Fibroblast of the conjunctiva (primary cell): ENCODE data around the gene ZNF830.
"Not testable (repeated sequence)": the region's sequence is repeated elsewhere in the genome, so short reads cannot be mapped to it uniquely, and the experiment has no call there.

Source experiments
- DNase-seq: peaks from one replicate; pipeline ENCODE4 v3.0.0-alpha.2; 2010; ENCODE audit warnings: low read depth

Gene ZNF830, protein sequence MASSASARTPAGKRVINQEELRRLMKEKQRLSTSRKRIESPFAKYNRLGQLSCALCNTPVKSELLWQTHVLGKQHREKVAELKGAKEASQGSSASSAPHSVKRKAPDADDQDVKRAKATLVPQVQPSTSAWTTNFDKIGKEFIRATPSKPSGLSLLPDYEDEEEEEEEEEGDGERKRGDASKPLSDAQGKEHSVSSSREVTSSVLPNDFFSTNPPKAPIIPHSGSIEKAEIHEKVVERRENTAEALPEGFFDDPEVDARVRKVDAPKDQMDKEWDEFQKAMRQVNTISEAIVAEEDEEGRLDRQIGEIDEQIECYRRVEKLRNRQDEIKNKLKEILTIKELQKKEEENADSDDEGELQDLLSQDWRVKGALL

GRCh38 chr17:34961093-34961911 is at the start of gene ZNF830, which contains the start of gene CCT6B:
TSS of gene ZNF830 (plus strand) at chr17:34961540. CDS start at chr17:34961567, 27 bp downstream.
TSS of gene CCT6B (minus strand) at chr17:34961460. CDS start at chr17:34961393, 67 bp downstream.
- DNase-seq = peak; percentile 91

- no peak for DNase-seq
Measured at GRCh38 chr17:34913001-34913400, 48.3 kb upstream of the ZNF830 start.

GRCh38 chr17:34916120-34916519 is 45.2 kb upstream of the ZNF830 start:
- no peak for DNase-seq

DNA sequence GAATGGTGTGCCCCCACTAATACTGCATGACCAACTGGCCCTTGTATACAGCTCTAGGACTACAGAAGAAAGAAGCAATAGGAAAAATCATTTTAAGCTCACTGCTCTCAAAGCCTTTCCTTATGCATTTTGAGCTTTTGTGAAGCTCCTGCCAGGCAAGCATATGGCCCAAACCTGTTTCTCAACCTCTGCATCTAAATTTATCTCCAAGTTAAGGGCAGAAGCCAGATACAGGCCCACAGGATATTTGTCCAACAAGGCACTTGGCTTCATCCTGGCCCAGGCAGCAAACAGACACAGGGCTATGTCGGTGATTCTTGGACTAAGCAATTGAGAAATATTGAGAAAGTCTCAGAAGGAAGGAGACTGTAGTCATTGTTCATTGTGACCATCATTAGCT is 44.0 kb upstream of the ZNF830 start:
- DNase-seq = no peak

- no peak for DNase-seq
Measured at GRCh38 chr17:34920676-34921075, 40.7 kb upstream of the ZNF830 start.

- DNase-seq = no peak
Measured at GRCh38 chr17:34926661-34927060, 34.7 kb upstream of the ZNF830 start.

DNA sequence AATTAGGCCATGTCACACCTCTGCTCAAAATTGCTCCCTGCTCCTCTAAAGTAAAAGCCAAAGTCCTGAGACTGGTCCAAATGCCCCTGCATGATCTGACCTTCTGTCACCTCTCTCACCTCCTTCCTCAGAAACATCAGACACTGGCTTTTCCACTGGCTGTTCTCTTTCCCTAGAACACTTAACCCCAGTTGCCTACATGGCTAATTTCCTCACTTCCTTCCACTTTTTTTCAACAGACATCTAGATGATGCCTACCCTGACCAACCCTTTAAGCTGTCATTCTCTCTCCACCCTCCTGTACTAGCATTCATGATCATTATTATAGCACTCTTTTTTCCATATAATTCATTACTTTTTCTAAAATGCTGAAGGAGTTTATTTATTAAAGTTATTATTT is 31.1 kb upstream of the ZNF830 start:
- no peak for DNase-seq

DNA sequence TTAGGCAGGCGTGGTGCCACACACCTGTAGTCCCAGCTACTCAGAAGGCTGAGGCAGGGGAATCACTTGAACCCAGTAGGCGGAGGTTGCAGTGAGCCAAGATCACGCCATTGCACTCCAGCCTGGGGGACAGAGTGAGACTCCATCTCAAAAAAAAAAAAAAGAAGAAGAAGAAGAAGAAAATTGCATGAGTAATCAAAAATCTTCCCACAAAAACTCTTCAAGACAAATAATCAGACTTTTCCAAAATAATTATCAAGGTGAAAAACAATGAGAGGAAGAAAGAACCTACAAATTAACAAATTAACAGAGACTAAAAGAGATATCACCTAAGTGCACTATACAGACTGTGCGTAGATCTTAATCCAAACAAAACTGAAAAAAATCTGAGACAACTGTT is 10.6 kb upstream of the ZNF830 start:
- not testable (repeated sequence) for DNase-seq

GRCh38 chr17:34958438-34958837 is 2.9 kb upstream of the ZNF830 start:
- DNase-seq = no peak

DNA sequence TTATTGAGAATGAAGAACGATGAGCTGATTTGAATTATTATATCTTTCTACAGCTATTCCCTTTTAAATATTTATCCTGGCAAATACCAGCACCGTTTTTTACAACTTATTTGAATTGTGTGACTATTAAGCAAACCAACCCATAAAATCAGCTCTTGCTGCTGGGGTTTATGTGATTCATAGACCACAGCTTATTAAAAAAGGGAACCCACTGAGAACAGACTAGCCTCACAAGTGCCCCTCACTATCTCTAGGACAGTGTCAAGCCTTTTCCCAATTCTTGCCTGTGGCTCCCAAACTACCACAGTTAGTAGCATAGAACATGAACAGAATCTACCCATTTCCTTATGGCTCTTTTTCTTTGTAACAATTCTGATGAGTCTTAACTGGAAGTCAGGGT is 12.8 kb downstream of the ZNF830 start:
- no peak for DNase-seq

DNA sequence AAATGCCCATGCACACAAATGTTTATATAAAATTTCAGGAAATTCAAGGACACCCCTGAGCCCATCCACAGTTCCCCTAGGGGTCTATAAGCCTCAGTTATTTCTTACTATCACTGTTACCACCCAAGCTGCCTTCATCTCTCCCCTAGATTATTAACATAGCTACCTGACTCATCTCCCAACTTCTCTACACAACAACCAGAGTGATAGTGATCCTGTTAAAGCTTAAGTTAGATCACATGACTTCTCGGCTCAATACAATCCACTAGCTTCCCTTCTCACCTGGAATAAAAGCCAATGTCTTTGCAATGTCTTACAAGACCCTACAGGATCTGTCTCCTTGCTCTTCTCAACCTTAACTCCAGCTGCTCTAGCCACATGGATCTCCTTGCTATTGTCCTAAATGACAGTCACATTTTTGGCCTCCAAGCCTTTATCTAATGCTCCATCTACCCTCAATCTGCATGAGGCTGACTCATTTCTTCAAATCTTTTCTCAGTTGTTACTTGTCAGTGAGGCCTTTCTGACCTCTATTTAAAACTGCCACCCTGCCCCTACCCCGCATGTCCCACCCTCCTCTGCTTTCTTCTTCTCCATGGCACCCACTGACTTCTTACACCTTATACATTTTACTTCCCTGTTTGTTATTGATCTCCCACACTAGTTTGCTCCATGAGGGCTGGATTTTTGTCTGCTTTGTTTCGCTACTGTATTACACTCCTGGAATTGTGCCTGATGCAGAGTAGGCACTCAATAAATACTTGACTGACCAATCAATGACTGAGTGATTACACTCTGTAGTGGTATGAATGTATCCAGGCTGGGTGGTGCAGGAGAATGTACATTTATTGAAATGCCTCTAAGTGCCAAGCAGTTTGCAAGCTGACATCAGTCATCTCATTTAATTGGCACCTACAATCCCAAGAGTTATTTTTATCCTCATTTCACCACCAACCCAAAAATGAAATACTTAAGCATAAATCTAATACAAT is 13.8 kb downstream of the ZNF830 start:
- DNase-seq = no peak

DNA sequence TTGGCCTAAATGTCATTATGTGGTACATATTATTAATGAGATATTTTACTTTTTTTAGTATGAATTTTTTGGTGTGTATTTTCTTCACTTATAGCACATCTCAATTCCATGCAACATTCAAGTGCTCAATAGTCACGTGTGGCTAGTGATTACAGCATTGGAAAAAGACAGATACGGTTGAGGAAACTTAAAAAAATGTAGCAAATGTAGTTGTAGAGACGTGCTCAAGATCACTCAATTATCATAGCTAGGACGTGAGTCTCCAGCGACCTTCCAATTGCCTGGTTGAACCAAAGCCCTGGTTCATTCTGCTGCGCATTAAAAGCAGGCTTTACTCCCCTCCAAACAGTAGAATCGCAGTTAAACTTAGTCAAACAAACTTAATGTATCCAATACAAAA is 17.8 kb downstream of the ZNF830 start:
- DNase-seq = no peak

GRCh38 chr17:34979650-34980352 is 18.5 kb downstream of the ZNF830 start:
- no peak for DNase-seq

DNA sequence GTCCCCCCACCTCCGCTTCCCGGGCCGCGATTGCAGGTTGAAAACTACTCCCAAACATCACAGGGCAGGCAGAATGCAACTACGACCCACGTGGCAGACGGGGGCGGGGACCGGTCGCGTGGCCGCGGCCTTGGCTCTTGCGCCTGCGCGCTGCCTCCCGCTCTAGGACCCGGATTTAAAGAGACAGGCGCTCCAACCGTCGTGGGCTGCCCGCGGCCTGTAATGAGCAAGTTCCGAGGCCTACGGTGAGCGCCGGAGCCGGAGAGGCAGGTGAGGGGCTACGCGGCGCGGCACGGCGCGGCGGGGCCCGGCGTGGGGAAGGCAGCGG is 19.0 kb downstream of the ZNF830 start, which contains the start of gene LIG3:
TSS of gene LIG3 (plus strand) at position 160 of the 328 bp plus-strand sequence. CDS start 2,494 bp downstream, outside the sequence.
- peak; percentile 90 for DNase-seq

DNA sequence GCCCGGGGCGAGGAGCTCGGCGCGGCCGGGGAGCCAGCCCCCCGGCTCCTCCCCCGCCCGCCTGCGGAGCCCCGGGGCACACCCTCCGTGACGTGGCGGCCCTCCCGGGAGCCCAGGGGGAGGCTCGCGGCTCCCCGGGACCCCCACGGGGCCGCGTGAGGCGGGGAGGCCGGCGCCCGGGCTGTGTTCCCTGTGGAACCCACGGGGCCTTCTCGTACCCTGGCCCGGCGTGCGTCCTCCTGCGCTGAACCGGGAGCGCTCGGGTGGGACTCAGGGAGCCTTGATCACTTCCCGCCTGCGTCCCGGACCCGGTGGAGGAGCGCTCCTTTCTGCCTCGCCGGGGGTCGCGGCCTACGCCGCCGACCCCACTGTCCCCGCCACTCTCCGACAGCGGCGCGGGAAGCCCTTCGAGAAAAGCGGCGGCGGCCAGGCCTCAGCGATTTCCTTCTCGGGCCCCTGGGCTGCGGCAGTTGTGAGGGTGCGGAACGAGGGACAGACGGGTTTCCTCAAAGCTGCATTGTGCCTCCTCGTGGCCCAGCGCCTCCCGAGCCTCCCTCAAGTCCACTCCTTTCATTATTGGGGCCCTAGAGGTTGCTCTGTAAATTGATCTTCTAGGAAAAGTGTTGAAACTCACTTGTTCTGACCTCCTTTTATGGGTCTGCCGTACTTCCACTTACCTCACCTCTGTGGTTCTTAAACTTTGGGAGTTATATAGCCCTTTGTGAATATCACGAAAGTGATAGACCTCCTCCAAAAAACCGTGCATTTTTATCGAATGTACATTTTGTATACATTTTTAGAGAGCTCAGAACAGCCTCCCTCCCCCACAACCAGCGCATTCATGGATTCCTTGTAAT is 19.6 kb downstream of the ZNF830 start:
- DNase-seq = peak; percentile 82

- DNase-seq = no peak
Measured at GRCh38 chr17:34981538-34982241, 20.4 kb downstream of the ZNF830 start.

DNA sequence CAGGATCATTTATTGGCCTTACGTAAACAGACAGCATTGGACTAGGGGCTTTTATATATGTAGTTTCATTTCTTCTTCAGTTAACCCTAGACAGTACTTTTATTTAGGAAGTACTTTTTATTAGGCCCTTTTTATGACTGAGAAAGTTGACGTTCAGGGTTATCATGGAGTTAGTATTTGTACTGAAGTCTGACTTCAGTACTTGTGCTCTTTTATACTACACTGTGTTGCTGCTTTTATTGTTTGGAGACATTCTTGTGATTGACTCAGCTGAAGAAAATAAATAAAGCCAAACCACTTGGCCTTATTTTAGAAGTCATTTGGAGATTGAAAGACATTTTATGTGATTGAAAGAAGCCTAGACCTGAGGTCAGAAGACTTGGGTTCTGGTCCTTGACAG is 25.9 kb downstream of the ZNF830 start:
- no peak for DNase-seq

- DNase-seq = no peak
Measured at GRCh38 chr17:34988644-34989043, 27.3 kb downstream of the ZNF830 start.

GRCh38 chr17:34989473-34989872 is 28.1 kb downstream of the ZNF830 start:
- no peak for DNase-seq

GRCh38 chr17:34990921-34991365 is 29.6 kb downstream of the ZNF830 start:
- DNase-seq = no peak
